ENCODE measurements around the gene CPAMD8.

- no peak for TF ChIP-seq GATA3 (IDR thresholded peaks at IDR 0.05; ENCODE audit: low read depth, low read length)
- no peak for TF ChIP-seq GATA2 (IDR thresholded peaks at IDR 0.05; ENCODE audit: low read depth, low read length)
These were observed 117.9 kb downstream of the CPAMD8 start for GRCh38 chr19:16908759-16909158.
